ENCODE results near the gene MEN1. TPM values are rescaled to one million over a fixed set of nuclear protein-coding genes. Genes with fewer than 3 reads are reported as not detected.
"Not testable (repeated sequence)": the region's sequence is repeated elsewhere in the genome, so short reads cannot be mapped to it uniquely, and the experiment has no call there.

Gene MEN1
- total and polyA plus RNA-seq, 5 experiments from 2014 or later, result 22.1 to 57.4 (median 50.7) TPM

DNA sequence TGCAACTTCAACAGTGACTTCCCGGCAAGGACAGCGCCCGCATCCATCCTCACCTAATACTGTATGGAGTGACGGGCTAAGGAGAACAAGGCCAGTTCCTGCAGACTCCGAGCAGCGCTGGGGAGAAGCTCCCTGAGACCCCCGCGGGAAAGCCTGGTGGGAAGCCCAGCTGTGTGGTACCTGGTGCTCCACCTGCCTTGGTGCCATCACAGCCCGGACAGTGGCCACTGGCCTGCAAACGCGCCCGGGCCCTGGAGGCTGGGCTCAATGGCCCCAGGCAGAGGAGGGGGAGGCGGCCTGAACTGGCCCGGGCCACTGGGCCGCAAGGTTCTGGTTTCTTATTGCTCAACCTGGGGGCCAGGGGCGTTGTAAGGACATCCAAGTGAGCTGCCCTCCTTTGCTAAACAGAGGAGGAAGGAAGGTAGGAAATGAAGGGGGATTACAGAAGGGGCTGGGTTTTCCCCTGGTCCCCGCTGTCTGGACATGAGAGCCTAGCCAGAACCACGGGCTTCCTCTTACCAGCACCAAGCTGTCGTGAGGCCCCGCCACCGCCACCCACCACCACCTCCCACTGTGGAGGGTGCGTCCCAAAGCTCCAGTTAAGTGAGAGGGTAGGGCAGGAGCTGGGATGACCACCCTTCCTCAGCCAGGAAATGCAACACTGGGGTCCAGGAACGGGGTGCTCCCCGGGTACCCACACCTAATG is 42.6 kb upstream of the MEN1 start:
- no peak for ATAC-seq

DNA sequence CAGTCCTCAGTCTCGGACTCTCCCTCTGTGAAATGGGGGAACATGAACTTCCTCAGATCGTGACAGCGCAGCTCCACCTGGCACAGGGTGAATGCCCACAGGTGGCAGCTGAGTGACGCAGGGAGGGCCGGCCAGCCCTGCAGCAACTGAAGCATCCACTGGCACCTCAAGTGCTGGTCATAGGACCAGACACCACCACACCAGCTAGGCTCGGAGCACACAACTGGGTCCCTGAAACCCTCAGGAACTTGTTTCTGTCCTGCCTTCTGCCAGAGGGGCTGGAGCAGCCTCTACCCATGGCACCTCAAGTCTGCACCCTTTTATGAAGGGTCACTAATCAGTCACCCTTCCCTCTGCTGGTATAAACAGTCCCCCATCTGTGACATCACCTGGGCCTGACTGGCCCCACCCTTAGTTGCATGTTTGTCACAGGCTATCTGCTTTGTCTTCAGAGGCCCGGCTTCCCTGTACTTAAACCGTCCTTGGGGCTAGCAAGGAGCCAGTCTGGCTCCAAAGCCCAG is 41.5 kb upstream of the MEN1 start:
- Mint-ChIP-seq H3K36me3 (peaks cover 0 to 33% (median 6%) of the 10 kb centered on the region in 3 donors), H3K4me1 (peaks cover 46 to 98% (median 90%) of the 10 kb centered on the region in 4 donors), H3K4me3 (peak overlapping the region; percentile 24 to 80 (median 72)), H3K27me3 (no peaks in the 10 kb centered on the region), H3K27ac (peak overlapping the region; percentile 90 to 96 (median 94)), H3K9me3 (no peaks in the 10 kb centered on the region)
- peak in 1 of 2 donors; percentile 2 for ATAC-seq
- no peak for DNase-seq
- POLR2A ChIA-PET, result interaction anchor here (1.1 to 29.4 kb wide), 7 partner anchors 26 to 265 kb away, joined by 3 to 2449 read pairs (median 4); partner anchors contain the start of genes EHD1, RASGRP2, SF1 and ZNHIT2

More for the DNA sequence above, 42.6 kb upstream of the MEN1 start:
- H3K36me3 Mint-ChIP-seq, result peaks cover 0 to 38% (median 6%) of the 10 kb centered on the region in 3 donors
- DNase-seq, result peak in 1 of 10 donors; percentile 40
- H3K4me3 Mint-ChIP-seq, result peak overlapping the region; percentile 57 to 84 (median 79)
- H3K4me1 Mint-ChIP-seq, result peaks cover 46 to 95% (median 85%) of the 10 kb centered on the region in 4 donors
- H3K9me3 Mint-ChIP-seq, result no peaks in the 10 kb centered on the region
- POLR2A ChIA-PET, result interaction anchor here (0.6 to 29.4 kb wide), 11 partner anchors 25 to 1754 kb away, joined by 3 to 2449 read pairs (median 5); partner anchors contain the start of genes ARL2, EHD1, MEN1 and PPP2R5B
- H3K27ac Mint-ChIP-seq, result peak overlapping the region; percentile 91 to 96 (median 94)
- no peaks in the 10 kb centered on the region for H3K27me3 Mint-ChIP-seq

DNA sequence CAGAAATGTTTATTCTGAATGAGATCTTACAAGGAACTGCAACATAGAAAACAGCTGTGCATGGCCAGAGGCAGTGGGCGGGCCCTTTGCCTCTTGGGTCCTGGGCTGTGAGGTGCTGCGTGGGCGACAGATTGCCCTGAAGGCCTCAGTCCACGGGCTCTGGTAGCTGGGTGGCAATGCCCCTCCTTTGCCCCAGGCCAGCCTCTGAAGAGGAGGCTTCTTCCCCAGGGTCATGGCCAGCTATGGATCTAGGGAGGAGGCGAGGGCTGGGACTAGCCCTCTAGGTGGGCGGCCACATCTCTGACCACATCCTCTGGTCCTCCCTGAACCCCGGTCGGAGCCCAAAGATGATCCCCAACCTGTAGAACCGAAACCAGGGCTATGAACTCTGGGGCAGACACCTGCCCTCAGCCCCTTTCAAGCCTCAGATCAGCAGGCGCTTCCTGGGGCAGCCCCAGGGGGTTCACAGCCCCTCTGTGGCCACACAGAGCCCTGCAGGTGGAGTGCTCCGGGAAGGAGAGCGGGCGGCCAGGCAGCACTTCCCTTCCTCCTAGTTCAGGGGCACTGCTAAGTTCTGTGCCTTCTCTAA is 40.7 kb upstream of the MEN1 start:
- peak overlapping the region; percentile 34 to 80 (median 70) for H3K4me3 Mint-ChIP-seq
- peaks cover 46 to 91% (median 84%) of the 10 kb centered on the region in 4 donors for H3K4me1 Mint-ChIP-seq

DNA sequence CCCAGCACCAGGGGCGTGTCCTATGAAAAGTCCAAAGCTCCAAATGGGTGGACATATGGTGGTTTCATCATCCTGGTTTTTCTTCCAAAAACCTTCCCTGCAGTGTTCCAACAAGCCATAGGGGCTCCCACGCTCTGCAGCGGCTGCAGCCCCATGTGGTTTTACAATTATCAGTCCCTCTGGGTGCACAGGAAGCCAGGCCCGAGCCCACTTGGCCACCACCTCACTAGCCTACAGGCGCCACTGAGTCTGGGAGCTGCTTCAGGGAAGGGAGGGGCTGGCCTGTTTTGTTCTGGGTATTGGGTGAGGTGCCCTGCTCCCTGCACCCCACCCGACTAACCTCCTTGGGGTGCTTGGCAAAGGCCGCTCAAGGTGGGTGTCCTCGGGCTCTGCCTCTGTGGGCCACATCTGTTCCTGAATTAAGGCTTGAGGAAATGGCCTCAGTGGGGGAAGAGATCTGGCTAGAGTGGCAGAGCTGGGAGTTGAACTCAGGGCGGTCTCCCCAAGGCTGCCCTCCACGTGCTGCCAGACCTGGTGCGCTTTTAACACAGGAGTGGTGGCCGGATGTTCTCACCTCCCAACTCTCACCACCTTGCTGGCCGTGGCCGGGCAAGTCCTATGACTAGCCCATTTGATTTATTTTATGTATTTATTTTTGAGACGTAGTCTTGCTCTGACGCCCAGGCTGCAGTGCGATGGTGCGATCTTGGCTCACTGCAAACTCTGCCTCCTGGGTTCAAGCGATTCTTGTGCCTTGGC is 39.4 kb upstream of the MEN1 start:
- no peak for DNase-seq
- no peak for ATAC-seq
- Mint-ChIP-seq H3K36me3 (peaks cover 0 to 15% (median 2%) of the 10 kb centered on the region in 3 donors), H3K9me3 (no peaks in the 10 kb centered on the region), H3K27ac (peak overlapping the region in 9 of 10 donors; percentile 74 to 96 (median 86)), H3K4me1 (peaks cover 40 to 83% (median 78%) of the 10 kb centered on the region in 4 donors), H3K4me3 (peak overlapping the region in 4 of 10 donors; percentile 15 to 73 (median 31)), H3K27me3 (no peaks in the 10 kb centered on the region)
- POLR2A ChIA-PET, result interaction anchor here (0.6 to 29.4 kb wide), 7 partner anchors 28 to 635 kb away, joined by 3 to 2449 read pairs (median 4); partner anchors contain the start of genes EHD1, RASGRP2 and SF1

More for the DNA sequence above, 40.7 kb upstream of the MEN1 start:
- Mint-ChIP-seq H3K27me3 (no peaks in the 10 kb centered on the region), H3K36me3 (peaks cover 0 to 27% (median 6%) of the 10 kb centered on the region in 3 donors), H3K9me3 (no peaks in the 10 kb centered on the region), H3K27ac (peak overlapping the region; percentile 90 to 96 (median 94))
- POLR2A ChIA-PET, result interaction anchor here (1.1 to 29.4 kb wide), 7 partner anchors 27 to 266 kb away, joined by 3 to 2449 read pairs (median 5); partner anchors contain the start of genes EHD1, RASGRP2, SF1 and ZNHIT2
- peak; percentile 51 to 70 for ATAC-seq
- peak in 9 of 10 donors; percentile 49 to 78 (median 58) for DNase-seq

DNA sequence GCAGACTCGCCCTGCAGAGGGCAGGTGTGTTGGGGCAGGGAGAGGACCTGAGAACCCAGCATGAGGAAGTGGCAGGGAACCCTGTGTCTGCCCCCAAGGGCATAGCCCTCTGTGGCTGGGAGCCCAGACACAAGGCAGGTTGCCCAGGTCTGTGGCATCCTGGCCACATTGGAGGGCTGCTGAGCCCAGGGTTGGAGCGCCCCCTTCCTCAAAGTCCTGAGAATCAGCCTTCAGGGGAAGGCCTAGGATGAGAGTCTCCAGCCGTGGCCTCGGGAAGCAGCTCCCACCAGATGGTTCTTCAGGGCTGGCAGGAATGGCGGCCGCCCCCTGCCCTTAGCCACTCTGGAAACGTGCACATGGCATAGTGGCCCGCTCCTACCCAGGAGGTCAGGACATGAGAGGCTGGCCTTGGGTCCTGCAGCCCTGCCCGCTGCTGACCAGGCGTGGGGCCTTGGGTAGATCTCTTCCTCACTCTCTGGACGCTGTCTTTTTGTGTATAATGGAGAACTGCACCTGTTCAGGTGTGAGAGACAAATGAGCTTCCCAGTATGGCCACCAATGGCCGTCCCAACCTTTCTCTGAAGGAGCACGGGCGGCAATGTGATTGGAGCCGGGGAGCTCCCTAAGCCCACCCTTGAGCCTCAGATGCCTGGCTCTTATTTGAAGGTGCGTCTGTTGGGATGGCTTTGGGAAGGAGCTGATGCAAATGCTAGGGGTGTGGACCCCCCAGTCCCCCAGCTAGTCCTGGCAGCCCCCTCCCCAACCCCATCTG is 38.7 kb upstream of the MEN1 start:
- POLR2A ChIA-PET, result interaction anchor here (0.6 to 29.4 kb wide), 11 partner anchors 29 to 635 kb away, joined by 3 to 2449 read pairs (median 4); partner anchors contain the start of genes EHD1, FAU, MRPL49 and RASGRP2
- ATAC-seq, result peak; percentile 4 to 7
- DNase-seq, result peak in 7 of 10 donors; percentile 37 to 78 (median 51)
- Mint-ChIP-seq H3K36me3 (peaks cover 0 to 8% (median 0%) of the 10 kb centered on the region in 3 donors), H3K4me1 (peaks cover 37 to 76% (median 72%) of the 10 kb centered on the region in 4 donors), H3K27ac (peak overlapping the region; percentile 76 to 96 (median 88)), H3K9me3 (no peaks in the 10 kb centered on the region), H3K27me3 (no peaks in the 10 kb centered on the region), H3K4me3 (peak overlapping the region in 9 of 10 donors; percentile 30 to 73 (median 63))

DNA sequence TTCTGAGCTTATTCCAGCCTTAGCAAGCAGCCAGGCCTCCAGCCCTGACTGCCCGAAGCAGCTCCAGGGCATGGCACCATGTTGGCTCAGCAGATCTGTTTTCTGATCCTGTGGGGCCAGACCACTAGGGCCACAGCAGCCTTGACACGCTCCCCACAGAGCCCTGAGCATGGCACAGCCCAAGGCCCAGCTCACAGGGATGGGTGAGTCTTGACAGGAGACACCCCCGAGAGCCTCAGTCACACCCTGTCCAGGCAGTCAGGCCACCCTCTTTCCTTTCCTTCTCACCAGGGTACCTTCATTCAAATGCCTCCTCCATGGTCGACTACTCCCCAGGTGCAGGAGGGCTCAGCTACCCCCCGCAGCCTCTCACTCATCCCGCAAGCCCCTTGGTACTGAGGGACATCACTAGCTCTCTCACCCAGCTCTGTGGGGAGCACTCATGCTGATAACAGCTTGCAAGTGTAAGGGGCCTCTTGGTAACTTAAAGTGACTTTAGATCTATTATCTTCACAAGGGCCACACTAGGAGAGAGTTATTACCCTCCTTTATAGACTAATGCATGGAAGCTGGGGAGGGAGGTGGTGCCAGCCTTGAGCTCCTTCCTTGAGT is 38.0 kb upstream of the MEN1 start:
- Mint-ChIP-seq H3K9me3 (no peaks in the 10 kb centered on the region), H3K4me3 (peak overlapping the region in 8 of 10 donors; percentile 20 to 64 (median 52)), H3K27me3 (no peaks in the 10 kb centered on the region), H3K27ac (peak overlapping the region; percentile 76 to 94 (median 86)), H3K4me1 (peaks cover 41 to 74% (median 71%) of the 10 kb centered on the region in 4 donors), H3K36me3 (peaks cover 0 to 3% (median 0%) of the 10 kb centered on the region in 3 donors)
- POLR2A ChIA-PET, result interaction anchor here (0.8 to 29.4 kb wide), 10 partner anchors 30 to 274 kb away, joined by 3 to 2449 read pairs (median 4); partner anchors contain the start of genes EHD1, FAU, MRPL49 and PPP2R5B
- no peak for ATAC-seq
- no peak for DNase-seq

DNA sequence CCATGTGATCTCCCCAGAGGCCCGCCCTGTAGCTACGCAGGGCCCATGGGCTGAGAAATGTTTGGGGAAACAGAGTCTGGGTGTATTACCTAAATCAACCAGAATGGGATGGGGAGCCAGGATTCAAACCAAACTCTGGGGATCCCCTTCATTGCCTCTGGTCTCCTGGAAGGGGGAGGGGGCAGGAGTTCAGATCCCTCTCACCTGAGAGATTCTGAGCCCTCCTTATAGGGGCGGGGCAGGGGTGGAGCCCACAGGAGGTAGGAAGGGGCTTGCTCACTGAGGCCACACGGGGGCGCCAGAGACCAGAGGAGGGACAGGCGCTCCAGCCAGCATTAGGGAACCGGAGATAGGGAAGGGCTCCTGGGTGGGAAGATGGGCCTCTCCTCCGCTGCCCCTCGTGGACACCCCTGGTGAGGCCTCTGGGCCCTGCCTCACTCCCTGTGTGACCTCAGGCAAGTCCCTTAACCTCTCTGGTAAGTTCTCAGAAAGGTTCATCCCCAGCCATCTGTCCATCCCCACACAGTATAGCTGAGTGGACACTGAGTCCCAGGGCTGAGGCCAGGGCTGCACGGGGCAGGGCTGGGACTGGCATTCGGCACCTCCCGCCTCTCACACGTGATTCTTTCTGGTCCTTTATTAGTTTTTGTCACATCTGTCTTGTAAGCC is 36.8 kb upstream of the MEN1 start:
- ATAC-seq (peak; percentile 46 to 56), DNase-seq (peak; percentile 81 to 98 (median 90))
- Mint-ChIP-seq H3K4me1 (peaks cover 35 to 69% (median 64%) of the 10 kb centered on the region in 4 donors), H3K27ac (peak overlapping the region in 9 of 10 donors; percentile 32 to 88 (median 79)), H3K4me3 (peak overlapping the region in 6 of 10 donors; percentile 36 to 74 (median 56)), H3K27me3 (no peaks in the 10 kb centered on the region), H3K9me3 (no peaks in the 10 kb centered on the region), H3K36me3 (no peaks in the 10 kb centered on the region)
- POLR2A ChIA-PET, result interaction anchor here (0.7 to 29.4 kb wide), 6 partner anchors 31 to 103 kb away, joined by 3 to 2449 read pairs (median 41); partner anchors contain the start of genes EHD1, PPP2R5B, RASGRP2 and SF1

DNA sequence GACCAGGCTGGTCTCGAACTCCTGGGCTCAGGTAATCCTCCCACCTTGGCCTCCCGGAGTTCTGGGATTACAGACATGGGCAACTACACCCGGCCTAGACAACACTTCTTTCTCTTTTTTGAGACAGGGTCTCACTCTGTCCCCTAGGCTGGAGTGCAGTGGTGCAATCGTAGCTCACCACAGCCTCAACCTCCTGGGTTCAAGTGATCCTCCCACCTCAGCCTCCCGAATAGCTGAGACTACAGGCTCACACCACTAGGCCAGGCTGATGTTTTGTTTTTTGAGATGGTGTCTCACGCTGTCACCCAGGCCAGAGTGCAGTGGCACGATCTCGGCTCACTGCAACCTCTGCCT is 35.4 kb upstream of the MEN1 start:
- DNase-seq, ATAC-seq, H3K27me3 Mint-ChIP-seq, H3K9me3 Mint-ChIP-seq, H3K36me3 Mint-ChIP-seq: not testable (repeated sequence)
- POLR2A ChIA-PET, result interaction anchor here (0.6 to 29.4 kb wide), 8 partner anchors 32 to 290 kb away, joined by 3 to 2449 read pairs (median 6); partner anchors contain the start of genes EHD1, MAP4K2, RASGRP2 and SF1
- H3K4me1 Mint-ChIP-seq, result peaks cover 25 to 55% (median 50%) of the 10 kb centered on the region in 4 donors
- peak overlapping the region in 8 of 10 donors; percentile 4 to 85 (median 60) for H3K4me3 Mint-ChIP-seq
- H3K27ac Mint-ChIP-seq, result peak overlapping the region in 6 of 10 donors; percentile 32 to 91 (median 72)

DNA sequence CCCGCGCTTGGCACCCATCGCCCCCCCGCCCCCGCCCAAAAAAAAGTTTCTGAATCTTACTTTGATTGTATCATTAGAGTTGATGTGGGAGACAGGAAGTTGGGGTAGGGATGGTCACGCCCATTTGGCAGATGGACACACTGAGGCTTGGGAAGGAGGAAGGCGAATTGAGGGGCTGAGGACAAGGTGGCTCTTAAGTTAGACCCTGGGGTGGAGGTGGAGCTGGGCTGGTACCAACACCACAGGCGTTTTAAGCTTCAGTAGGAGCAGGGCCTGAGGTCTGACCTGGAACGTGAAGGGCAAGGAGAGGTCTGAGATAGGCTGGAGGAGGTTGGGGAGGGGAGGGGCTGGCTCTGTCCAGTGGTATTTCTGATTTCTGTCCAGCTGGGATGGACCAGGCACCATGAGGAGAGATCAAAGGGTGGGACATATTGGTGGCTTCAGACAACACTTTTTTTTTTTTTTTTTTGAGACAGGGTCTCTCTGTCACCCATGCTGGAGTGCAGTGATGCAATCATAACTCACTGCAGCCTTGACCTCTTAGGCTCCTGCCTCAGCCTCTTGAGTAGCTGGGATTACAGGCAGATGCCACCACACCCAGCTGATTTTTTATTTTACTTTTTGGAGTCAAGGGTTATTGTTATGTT is 34.9 kb upstream of the MEN1 start:
- H3K27me3 Mint-ChIP-seq, result no peaks in the 10 kb centered on the region
- H3K9me3 Mint-ChIP-seq, result no peaks in the 10 kb centered on the region
- DNase-seq, result no peak
- no peak for ATAC-seq
- POLR2A ChIA-PET, result interaction anchor here (0.6 to 29.4 kb wide), 8 partner anchors 33 to 290 kb away, joined by 3 to 2449 read pairs (median 6); partner anchors contain the start of genes EHD1, MAP4K2, RASGRP2 and SF1
- H3K27ac Mint-ChIP-seq, result peak overlapping the region; percentile 14 to 94 (median 80)
- H3K36me3 Mint-ChIP-seq, result peaks cover 0 to 2% (median 0%) of the 10 kb centered on the region in 3 donors
- H3K4me1 Mint-ChIP-seq, result peaks cover 25 to 53% (median 48%) of the 10 kb centered on the region in 4 donors
- H3K4me3 Mint-ChIP-seq, result peak overlapping the region; percentile 62 to 85 (median 78)
